SK-MEL-5 (cell line): ENCODE data around the gene CRYBB3. TPM values are rescaled to one million over a fixed set of nuclear protein-coding genes. Genes with fewer than 3 reads are reported as not detected.
"Not testable (repeated sequence)": the region's sequence is repeated elsewhere in the genome, so short reads cannot be mapped to it uniquely, and the experiment has no call there.

ENCODE experiments used
- DNase-seq: peaks from one replicate; pipeline ENCODE4 v3.0.0-alpha.2; 2016; ENCODE audit warnings: low read depth, low spot score
- in situ Hi-C: cut with HindIII; loops from 2 replicates; pipeline ENCODE4 v1.10.0; 2016; ENCODE audit warnings: low sequenced_read_pairs, high pct_unique_total_duplicates, low pct_unique_long_range_greater_than_20kb
- total RNA-seq: library from RNA; depleted of rRNA; stranded (reverse); fragments of >200 nt; shearing (Covaris generic); gene quantifications from 2 replicates; pipeline ENCODE4 v1.2.3, GENCODE V29; 2014

Gene CRYBB3
- total RNA-seq, 1 experiment from 2014 or later = 0.24 TPM

- no peak for DNase-seq
- in situ Hi-C loops = no loop called here
Observed at GRCh38 chr22:25170426-25170980, 29.2 kb upstream of the CRYBB3 start.

- DNase-seq = peak; percentile 35
- in situ Hi-C loops = no loop called here
Observed at GRCh38 chr22:25172153-25172552, 27.5 kb upstream of the CRYBB3 start.

- DNase-seq = no peak
- in situ Hi-C loops = no loop called here
Observed at GRCh38 chr22:25174156-25174887, 25.3 kb upstream of the CRYBB3 start.

- no peak for DNase-seq
- in situ Hi-C loops = no loop called here
Observed at GRCh38 chr22:25174888-25175411, 24.7 kb upstream of the CRYBB3 start.

GRCh38 chr22:25176175-25176574 is 23.5 kb upstream of the CRYBB3 start:
- no peak for DNase-seq
- in situ Hi-C loops = no loop called here

- in situ Hi-C loops = no loop called here
Observed at GRCh38 chr22:25176799-25177198, 22.9 kb upstream of the CRYBB3 start.

GRCh38 chr22:25177226-25177625 is 22.4 kb upstream of the CRYBB3 start:
- in situ Hi-C loops = no loop called here

More at GRCh38 chr22:25176799-25177198, 22.9 kb upstream of the CRYBB3 start:
- DNase-seq = no peak

GRCh38 chr22:25177895-25178294 is 21.8 kb upstream of the CRYBB3 start:
- no peak for DNase-seq
- in situ Hi-C loops = no loop called here

More at GRCh38 chr22:25177226-25177625, 22.4 kb upstream of the CRYBB3 start:
- no peak for DNase-seq

GRCh38 chr22:25178348-25178747 is 21.3 kb upstream of the CRYBB3 start:
- in situ Hi-C loops, DNase-seq: not testable (repeated sequence)

- DNase-seq, in situ Hi-C loops: not testable (repeated sequence)
Observed at GRCh38 chr22:25178869-25179631, 20.6 kb upstream of the CRYBB3 start.

- no peak for DNase-seq
- in situ Hi-C loops = no loop called here
Observed at GRCh38 chr22:25182131-25183110, 17.2 kb upstream of the CRYBB3 start.

GRCh38 chr22:25183949-25184619 is 15.6 kb upstream of the CRYBB3 start:
- in situ Hi-C loops = no loop called here
- DNase-seq = no peak

GRCh38 chr22:25186140-25186539 is 13.5 kb upstream of the CRYBB3 start:
- no peak for DNase-seq
- in situ Hi-C loops = no loop called here

GRCh38 chr22:25187469-25187868 is 12.2 kb upstream of the CRYBB3 start:
- in situ Hi-C loops = no loop called here
- DNase-seq = no peak

- in situ Hi-C loops = no loop called here
- DNase-seq = no peak
Observed at GRCh38 chr22:25192406-25192805, 7.3 kb upstream of the CRYBB3 start.

GRCh38 chr22:25193130-25193529 is 6.5 kb upstream of the CRYBB3 start:
- DNase-seq = no peak
- in situ Hi-C loops = no loop called here

- no peak for DNase-seq
- in situ Hi-C loops = no loop called here
Observed at GRCh38 chr22:25193548-25193947, 6.1 kb upstream of the CRYBB3 start.
